GM13977 (cell line): Measurements from ENCODE around the gene PRLHR.

ENCODE experiments used
- DNase-seq: peaks from one replicate; pipeline ENCODE4 v3.0.0; 2012; ENCODE audit warnings: low spot score
- CTCF ChIP-seq: IDR thresholded peaks from 2 replicates; pipeline ENCODE4 v1.5.1; 2012; ENCODE audit warnings: mild to moderate bottlenecking, control low read depth; ENCODE audit not compliant: insufficient read depth; ENCODE audit errors: extremely low read depth, missing control alignments
- in situ Hi-C: fragments of 300-500 bp; cut with MboI; formaldehyde crosslinking; loops from one replicate; pipeline ENCODE4 v1.12.0; 2022; ENCODE audit warnings: low sequenced_read_pairs, low pct_unique_long_range_greater_than_20kb, mixed read lengths, inconsistent platforms; ENCODE audit not compliant: unreplicated experiment

Gene PRLHR

GRCh38 chr10:118543714-118544400, 51.6 kb downstream of the PRLHR start:
- in situ Hi-C loops, result no loop called here
- DNase-seq, result peak; percentile 37
- TF ChIP-seq CTCF, result peak; percentile 63

GRCh38 chr10:118542745-118543144, 52.7 kb downstream of the PRLHR start:
- in situ Hi-C loops, result no loop called here
- TF ChIP-seq CTCF, result no peak
- no peak for DNase-seq

- in situ Hi-C loops, result no loop called here
- TF ChIP-seq CTCF, result no peak
- DNase-seq, result no peak
Measured at GRCh38 chr10:118542205-118542604, 53.2 kb downstream of the PRLHR start.

- no peak for TF ChIP-seq CTCF
- in situ Hi-C loops, result no loop called here
- DNase-seq, result no peak
Measured at GRCh38 chr10:118541718-118542117, 53.7 kb downstream of the PRLHR start.
